Kidney (tissue), 14 donors: ENCODE measurements around the gene ZNF823. TPM values are rescaled to one million over a fixed set of nuclear protein-coding genes. Genes with fewer than 3 reads are reported as not detected.

ENCODE experiments used
- DNase-seq, 5 donors: peaks; one replicate each; pipeline ENCODE4 v3.0.0-alpha.2; 2013 to 2020
- FAIRE-seq: peaks from 2 replicates; lab custom pipeline; 2012; peaks lifted over from hg19 to GRCh38; lab: Jason Lieb, UNC
- H3K27ac ChIP-seq, 2 donors: one replicate each; pipeline ENCODE4 v1.7.0; 2013; ENCODE audit warnings: low read depth in 2 of 2, low read length in 2 of 2, inconsistent platforms in 1 of 2
- H3K27me3 ChIP-seq: one replicate; pipeline ENCODE4 v1.7.1; 2013; ENCODE audit warnings: low read length, inconsistent platforms; ENCODE audit not compliant: control insufficient read depth, insufficient read depth
- H3K36me3 ChIP-seq, 3 donors: one replicate each; pipeline versions ENCODE4 v1.7.0 to v1.7.1; 2013; ENCODE audit warnings: low read length in 3 of 3, control low read depth in 1 of 3, inconsistent platforms in 1 of 3; ENCODE audit not compliant: insufficient read depth in 3 of 3, control insufficient read depth in 2 of 3
- H3K4me1 ChIP-seq, 3 donors: one replicate each; pipeline versions ENCODE4 v1.7.0 to v1.7.1; 2013; ENCODE audit warnings: low read length in 3 of 3, inconsistent platforms in 1 of 3, low read depth in 1 of 3; ENCODE audit not compliant: control insufficient read depth in 2 of 3, insufficient read depth in 2 of 3
- H3K4me3 ChIP-seq, 3 donors: one replicate each; pipeline versions ENCODE4 v1.7.0 to v1.8.1; 2013; ENCODE audit warnings: low read length in 3 of 3, control low read depth in 1 of 3, inconsistent platforms in 1 of 3
- H3K9ac ChIP-seq, 3 donors: one replicate each; pipeline versions ENCODE4 v1.7.0 to v1.7.1; 2013; ENCODE audit warnings: low read length in 3 of 3, control low read depth in 1 of 3, inconsistent platforms in 1 of 3
- H3K9me3 ChIP-seq, 3 donors: one replicate each; pipeline versions ENCODE4 v1.7.0 to v1.7.1; 2013; ENCODE audit warnings: low read length in 3 of 3, control low read depth in 1 of 3, inconsistent platforms in 1 of 3; ENCODE audit not compliant: control insufficient read depth in 2 of 3, insufficient read depth in 1 of 3
- intact Hi-C: fragments of 100-400 bp; cut with DNase I; formaldehyde crosslinking; loops from one replicate; pipeline ENCODE4 v1.11.1; 2022
- polyA plus RNA-seq: library from polyadenylated mRNA; stranded (reverse); fragments of 350-450 nt; fragmentation: Illumina TruSeq; extraction: RNeasy Lipid Tissue Mini Kit (QIAGEN cat#74804); gene quantifications from one replicate; pipeline ENCODE4 v1.2.3, GENCODE V29; 2014; ENCODE audit warnings: low read depth, low replicate concordance; ENCODE audit not compliant: insufficient read depth
- total RNA-seq: library from RNA; stranded (reverse); fragmentation: NEBNext Ultra II Directional; extraction: Animal tissue kit (Norgen Biotek cat#: 25700); gene quantifications from one replicate; pipeline ENCODE4 v1.2.1, GENCODE V29; 2021
- TF ChIP-seq, protein P1 (sequence below): IDR thresholded peaks from 3 replicates; pipeline ENCODE4 v1.5.1; 2012; ENCODE audit warnings: mild to moderate bottlenecking, moderate library complexity, borderline replicate concordance; ENCODE audit not compliant: insufficient read depth; ENCODE audit errors: extremely low read depth
- donor health status: control.
- donor health status: control.
- donor health status: control.
- donor health status: control.
- donor health status: control.
- donor health status: DM: yes; HTN: yes; CAD: no.
- donor health status: Normal renal cell carcinoma (clear cell type).

The ZNF823 gene
- total and polyA plus RNA-seq, 2 donors from 2014 or later: 5.6 to 12.5 TPM

DNA sequence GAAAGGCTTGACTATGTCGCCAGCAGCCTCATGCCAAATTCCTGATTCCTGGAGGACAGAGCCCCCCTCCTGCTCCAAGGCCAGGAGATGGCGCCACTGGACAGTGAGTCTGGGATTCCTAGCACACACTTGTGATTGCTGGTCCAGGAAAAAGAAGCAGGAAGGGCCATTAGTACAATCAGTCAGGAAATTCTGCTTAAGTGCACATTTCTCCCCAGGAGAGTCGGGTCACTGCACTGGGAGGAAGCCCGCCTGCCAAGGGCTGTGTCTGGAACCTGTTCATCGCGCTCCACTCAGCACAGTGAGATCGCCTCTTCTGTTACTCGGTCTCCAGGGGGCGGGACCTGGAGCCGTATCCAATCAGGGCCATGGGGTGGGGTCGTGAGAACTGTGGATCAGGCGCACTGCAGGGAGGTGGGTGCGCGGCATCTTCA lies 65.1 kb downstream of the ZNF823 start:
- peak overlapping the region in 1 of 3 donors; percentile 42 for H3K9ac ChIP-seq
- H3K27me3 ChIP-seq: no peaks in the 10 kb centered on the region
- TF ChIP-seq, protein P1, sequence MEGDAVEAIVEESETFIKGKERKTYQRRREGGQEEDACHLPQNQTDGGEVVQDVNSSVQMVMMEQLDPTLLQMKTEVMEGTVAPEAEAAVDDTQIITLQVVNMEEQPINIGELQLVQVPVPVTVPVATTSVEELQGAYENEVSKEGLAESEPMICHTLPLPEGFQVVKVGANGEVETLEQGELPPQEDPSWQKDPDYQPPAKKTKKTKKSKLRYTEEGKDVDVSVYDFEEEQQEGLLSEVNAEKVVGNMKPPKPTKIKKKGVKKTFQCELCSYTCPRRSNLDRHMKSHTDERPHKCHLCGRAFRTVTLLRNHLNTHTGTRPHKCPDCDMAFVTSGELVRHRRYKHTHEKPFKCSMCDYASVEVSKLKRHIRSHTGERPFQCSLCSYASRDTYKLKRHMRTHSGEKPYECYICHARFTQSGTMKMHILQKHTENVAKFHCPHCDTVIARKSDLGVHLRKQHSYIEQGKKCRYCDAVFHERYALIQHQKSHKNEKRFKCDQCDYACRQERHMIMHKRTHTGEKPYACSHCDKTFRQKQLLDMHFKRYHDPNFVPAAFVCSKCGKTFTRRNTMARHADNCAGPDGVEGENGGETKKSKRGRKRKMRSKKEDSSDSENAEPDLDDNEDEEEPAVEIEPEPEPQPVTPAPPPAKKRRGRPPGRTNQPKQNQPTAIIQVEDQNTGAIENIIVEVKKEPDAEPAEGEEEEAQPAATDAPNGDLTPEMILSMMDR: peak; percentile 82
- peak overlapping the region; percentile 61 to 78 (median 67) for H3K4me3 ChIP-seq
- H3K36me3 ChIP-seq: no peaks in the 10 kb centered on the region
- peaks cover 0 to 7% (median 0%) of the 10 kb centered on the region in 3 donors for H3K4me1 ChIP-seq
- H3K27ac ChIP-seq: no peak overlapping the region
- no peaks in the 10 kb centered on the region for H3K9me3 ChIP-seq
- DNase-seq (peak; percentile 85 to 93 (median 89)), FAIRE-seq (no peak)
- intact Hi-C loops: no loop called here

Other genes with a start within 250 kb of the ZNF823 start
- gene ZNF653, start 233.1 kb downstream of the ZNF823 start, total RNA-seq: 11.5 TPM
- 10.8 TPM for gene ZNF653, start 233.1 kb downstream of the ZNF823 start, polyA plus RNA-seq
- gene ECSIT, start 209.8 kb downstream of the ZNF823 start, total RNA-seq: 33.8 TPM
- 83.4 TPM for gene ECSIT, start 209.8 kb downstream of the ZNF823 start, polyA plus RNA-seq
- 47.8 TPM for gene CNN1, start 200.1 kb downstream of the ZNF823 start, total RNA-seq
- 42.2 TPM for gene CNN1, start 200.1 kb downstream of the ZNF823 start, polyA plus RNA-seq
- 47.5 TPM for gene ELOF1, start 179.7 kb downstream of the ZNF823 start, total RNA-seq
- 72.4 TPM for gene ELOF1, start 179.7 kb downstream of the ZNF823 start, polyA plus RNA-seq
- 13.8 TPM for gene ACP5, start 161.3 kb downstream of the ZNF823 start, total RNA-seq
- gene ACP5, start 161.3 kb downstream of the ZNF823 start, polyA plus RNA-seq: 93.3 TPM
- gene ZNF627, start 141.5 kb downstream of the ZNF823 start, total RNA-seq: 20.8 TPM
- 8.4 TPM for gene ZNF627, start 141.5 kb downstream of the ZNF823 start, polyA plus RNA-seq
- gene ZNF441, start 28.1 kb upstream of the ZNF823 start, total RNA-seq: 19.3 TPM
- gene ZNF441, start 28.1 kb upstream of the ZNF823 start, polyA plus RNA-seq: 4.4 TPM
- gene ZNF491, start 59.6 kb upstream of the ZNF823 start, total RNA-seq: 2.5 TPM
- gene ZNF491, start 59.6 kb upstream of the ZNF823 start, polyA plus RNA-seq: 1.1 TPM
- gene ZNF440, start 75.3 kb upstream of the ZNF823 start, total RNA-seq: 21.0 TPM
- gene ZNF440, start 75.3 kb upstream of the ZNF823 start, polyA plus RNA-seq: 3.0 TPM
- 13.2 TPM for gene ZNF439, start 109.8 kb upstream of the ZNF823 start, total RNA-seq
- 4.5 TPM for gene ZNF439, start 109.8 kb upstream of the ZNF823 start, polyA plus RNA-seq
- 16.4 TPM for gene ZNF69, start 148.8 kb upstream of the ZNF823 start, total RNA-seq
- 7.8 TPM for gene ZNF69, start 148.8 kb upstream of the ZNF823 start, polyA plus RNA-seq
- gene ZNF700, start 186.2 kb upstream of the ZNF823 start, total RNA-seq: 20.9 TPM
- 7.2 TPM for gene ZNF700, start 186.2 kb upstream of the ZNF823 start, polyA plus RNA-seq
- gene ZNF763, start 226.1 kb upstream of the ZNF823 start, total RNA-seq: 9.8 TPM
- 4.6 TPM for gene ZNF763, start 226.1 kb upstream of the ZNF823 start, polyA plus RNA-seq